HG02981 (cell line): Measurements from ENCODE around the gene EXOC3.
"Not testable (repeated sequence)": the region's sequence is repeated elsewhere in the genome, so short reads cannot be mapped to it uniquely, and the experiment has no call there.

Experiments used
- ATAC-seq: cut with Tn5 transposase; IDR thresholded peaks from one replicate; pipeline ENCODE4 v1.9.1; 2021; ENCODE audit warnings: mild to moderate bottlenecking, moderate library complexity; ENCODE audit not compliant: unreplicated experiment

EXOC3 gene

DNA sequence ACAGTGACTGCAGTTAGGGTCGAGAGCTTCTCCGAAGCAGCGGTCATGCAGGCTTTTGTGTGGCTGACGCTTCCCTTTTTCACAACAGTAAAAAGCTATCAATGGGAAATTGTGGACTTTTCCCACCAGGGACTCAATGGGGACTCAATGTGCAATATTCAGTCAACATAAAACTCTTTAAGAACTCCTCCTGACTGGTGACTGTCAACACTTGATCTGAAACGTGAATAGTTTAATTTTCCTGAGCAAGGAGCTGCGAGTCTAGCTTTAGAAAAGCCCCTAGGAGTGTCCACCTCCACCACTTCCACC, 28.7 kb downstream of the EXOC3 start:
- ATAC-seq = no peak

DNA sequence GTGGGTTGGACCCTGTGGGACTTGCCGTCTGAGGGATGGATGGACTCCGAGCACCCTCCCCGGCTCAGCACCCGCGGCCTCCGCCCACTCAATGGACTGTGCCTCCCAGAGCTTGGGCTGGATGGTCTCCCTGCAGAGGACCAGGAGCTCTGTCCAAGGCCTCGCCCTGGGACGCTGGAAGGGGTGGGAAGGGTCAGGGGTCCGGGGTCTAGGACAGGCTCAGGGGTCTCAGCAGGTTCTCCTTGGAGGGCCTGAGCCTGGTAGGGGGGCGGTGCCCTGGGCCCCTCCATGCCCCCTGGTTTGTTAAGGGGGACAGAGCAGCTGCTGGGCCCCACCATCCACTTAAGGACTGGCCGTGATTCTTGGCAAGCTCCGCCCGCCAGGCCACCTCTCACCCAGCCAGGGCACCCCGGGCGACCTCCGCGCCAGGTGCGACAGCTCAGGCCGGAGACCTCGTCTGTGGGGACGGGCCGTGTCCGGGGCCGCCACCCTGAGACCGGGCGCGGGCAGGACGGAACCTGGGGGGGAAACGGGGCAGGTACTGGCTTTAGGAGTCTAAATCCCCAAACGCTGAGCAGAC, 29.2 kb downstream of the EXOC3 start:
- peak; percentile 16 for ATAC-seq

DNA sequence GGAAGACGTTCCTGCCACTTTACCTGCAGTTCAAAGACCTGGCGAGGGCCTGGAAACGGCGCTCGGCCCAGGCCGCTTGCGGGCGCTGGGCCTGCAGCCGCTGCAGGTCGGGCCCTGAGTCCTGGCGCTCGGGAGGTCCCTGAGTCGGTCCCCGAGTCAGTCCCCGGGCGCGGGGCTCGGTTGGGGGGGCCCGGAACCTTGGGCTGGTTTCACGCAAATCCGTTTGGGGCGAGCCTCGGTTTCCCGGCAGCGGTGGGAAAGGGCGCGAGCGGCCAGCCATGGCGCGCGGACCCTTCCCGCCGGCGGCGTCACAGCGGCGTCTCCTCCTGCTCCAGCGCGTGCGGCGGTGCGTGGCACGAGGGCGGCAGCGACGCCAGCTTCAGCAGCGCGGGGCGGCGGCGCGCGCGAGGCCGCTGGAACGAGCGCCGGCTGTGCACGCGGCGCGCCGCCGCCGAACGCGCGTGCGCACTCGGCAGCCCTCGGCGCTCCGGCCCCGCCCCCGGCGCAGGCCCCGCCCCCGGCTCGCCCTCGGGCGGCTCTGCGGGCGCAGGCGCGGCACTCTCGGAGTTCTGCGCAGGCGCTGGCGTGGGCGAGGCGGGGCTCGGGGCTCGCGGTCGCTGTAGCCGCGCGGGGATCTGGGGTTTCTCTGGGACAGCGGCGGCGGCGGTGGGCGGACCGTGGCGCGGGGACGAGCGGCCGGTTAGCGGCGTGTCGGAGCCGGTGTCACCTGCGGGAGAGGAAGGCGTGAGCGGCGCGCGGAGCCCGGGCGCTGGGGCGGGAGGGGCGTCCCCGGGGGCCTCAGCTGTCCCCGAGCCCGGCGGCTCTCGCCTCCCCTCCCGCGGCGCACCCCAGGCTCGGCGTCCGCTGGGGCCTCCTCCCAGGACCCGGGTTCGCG, 29.9 kb downstream of the EXOC3 start:
- ATAC-seq = peak; percentile 65

DNA sequence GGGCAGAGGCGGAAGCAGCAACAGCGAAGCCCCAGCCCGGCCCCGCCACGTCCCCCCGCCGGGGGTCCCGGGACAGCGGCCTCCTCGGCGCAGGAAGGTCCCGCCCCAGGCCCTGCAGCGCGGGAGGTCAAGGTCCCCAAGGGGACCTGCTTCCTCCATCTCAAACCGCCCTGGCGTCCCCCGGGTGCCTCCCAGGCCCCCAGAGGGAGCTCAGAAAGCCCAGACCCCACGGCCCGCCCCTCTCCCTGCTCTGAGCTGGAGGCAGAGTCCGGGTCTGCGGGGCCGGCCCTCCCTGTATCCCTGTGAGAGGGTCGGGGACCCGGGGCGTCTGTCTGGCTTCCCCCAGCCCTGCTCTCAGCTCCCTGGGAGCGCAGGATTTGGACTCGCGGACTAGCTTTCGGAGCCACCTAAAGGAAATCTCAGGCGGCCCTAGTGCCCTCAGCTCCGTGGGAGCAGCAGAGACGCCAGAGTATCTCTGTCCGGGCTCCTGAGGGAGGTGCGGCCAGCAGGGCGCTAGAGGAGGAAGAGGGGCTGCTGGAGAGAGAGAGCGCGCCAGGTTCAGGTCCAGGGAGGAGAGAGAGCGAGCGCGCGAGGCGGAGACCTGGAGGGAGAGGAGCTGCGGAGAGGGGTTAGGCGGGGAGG, 30.7 kb downstream of the EXOC3 start:
- peak; percentile 22 for ATAC-seq

DNA sequence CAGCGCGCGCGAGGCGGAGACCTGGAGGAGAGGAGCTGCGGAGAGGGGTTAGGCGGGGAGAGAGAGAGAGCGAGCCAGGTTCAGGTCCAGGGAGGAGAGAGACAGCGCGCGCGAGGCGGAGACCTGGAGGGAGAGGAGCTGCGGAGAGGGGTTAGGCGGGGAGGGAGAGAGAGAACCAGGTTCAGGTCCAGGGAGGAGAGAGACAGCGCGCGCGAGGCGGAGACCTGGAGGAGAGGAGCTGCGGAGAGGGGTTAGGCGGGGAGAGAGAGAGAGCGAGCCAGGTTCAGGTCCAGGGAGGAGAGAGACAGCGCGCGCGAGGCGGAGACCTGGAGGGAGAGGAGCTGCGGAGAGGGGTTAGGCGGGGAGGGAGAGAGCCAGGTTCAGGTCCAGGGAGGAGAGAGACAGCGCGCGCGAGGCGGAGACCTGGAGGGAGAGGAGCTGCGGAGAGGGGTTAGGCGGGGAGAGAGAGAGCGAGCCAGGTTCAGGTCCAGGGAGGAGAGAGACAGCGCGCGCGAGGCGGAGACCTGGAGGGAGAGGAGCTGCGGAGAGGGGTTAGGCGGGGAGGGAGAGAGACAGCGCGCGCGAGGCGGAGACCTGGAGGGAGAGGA, 31.4 kb downstream of the EXOC3 start:
- not testable (repeated sequence) for ATAC-seq

DNA sequence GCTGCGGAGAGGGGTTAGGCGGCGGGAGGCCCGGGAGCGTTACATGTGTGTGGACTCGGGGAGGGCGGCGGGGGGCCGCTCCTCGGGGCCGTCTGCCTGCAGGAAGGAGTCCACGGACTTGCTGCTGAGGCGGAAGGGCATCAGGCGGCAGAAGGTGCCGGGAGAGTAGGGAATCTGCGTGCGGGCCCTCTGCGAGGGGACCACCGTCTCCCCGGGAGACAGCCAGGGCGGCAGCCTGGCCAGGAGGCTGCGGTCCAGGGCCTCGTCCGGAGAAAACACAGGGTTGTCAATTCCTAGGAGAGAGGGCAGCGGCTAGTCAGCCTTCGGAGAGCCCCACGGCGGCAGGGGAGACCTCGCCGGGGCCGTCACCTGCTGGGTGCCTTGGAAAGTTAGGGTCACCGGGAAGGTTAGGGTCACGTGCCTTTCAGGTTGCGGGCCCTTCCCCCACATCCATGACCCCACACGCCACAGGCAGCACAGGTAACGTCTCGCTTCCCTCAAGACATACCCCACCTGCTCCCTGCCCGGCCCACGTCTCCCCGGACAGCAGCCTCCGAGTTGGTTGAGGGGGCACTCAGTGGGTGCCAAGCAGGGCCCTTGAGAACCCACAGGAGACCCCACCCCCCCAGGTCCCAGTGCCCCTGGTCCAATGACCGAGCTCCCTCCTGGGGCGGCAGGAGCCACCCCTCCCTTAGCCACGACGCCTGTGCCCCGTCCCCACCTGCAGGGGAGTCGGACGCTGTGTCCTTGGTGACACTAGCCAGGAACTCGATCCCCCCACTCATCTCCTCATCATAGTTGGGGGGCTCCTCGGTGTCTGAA, 32.1 kb downstream of the EXOC3 start:
- no peak for ATAC-seq

DNA sequence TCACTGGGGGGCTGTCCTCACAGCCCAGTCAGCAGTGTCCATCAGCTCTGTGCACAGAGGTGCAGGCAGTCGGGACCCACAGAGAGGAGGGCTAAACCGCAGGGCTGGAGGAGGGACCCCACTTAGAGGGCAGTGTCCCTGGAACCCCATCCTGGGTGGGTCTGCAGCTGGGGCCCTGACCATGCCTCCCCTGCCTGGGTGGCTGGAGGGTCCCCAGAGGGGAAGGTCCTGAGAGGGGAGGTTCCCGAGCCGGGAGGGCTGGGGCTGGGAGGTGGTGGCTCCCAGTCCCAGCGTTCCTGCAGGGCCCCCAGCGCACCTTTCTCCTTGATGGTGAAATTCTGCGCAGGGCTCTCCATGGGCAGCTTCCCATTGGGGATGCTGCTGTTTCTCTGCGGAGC, 32.7 kb downstream of the EXOC3 start:
- ATAC-seq = no peak

DNA sequence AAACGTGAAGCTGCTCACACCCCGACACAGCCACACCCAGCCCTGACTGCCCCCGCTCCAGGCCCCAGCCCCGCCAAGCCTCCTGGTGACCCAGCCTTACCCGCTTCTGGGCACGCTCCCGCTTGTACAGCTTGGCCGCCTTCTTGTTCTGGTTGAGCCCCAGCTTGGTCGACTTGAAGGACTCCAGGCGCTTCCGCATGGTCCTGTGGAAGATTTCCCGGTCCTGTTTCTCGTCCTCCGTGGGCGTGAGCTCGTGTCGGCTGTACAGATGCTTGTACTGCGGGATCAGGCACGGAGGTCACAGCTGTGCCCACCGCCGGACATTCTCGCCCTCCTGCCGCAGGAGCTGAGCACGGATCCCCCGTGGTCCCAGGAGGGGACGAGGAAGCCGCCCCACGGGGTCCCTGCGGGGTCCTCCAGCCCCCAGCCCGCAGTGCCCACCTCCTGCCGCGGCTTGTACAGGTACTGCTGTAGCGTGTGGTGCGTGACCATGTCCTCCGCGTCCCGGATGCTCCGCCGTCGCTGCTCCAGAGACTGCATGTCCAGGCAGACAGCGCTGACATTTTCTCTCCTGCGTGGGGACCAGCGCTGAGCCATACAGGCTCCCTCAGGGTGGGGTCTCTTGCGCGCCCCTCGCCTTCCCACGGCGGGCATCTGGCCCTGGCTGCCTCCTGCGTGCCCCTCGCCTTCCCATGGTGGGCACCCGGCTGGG, 33.3 kb downstream of the EXOC3 start:
- no peak for ATAC-seq

DNA sequence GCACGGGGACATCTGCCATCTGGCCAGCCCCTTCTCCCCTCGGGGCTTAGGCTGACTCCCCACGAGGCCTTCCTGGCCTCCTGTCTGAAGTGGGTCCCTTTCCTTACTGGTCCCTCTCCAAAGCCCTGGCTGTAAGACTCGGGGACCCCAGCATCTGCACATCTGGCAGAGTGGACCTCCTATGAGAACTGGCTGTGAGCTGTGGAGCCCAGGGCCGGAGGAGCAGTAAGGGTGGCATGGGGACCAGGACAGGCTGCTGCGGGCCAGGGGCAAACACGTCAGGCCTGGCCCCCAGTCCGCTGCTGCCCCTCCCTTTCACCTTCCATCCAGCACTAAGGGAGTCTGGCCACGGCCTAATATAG, 33.8 kb downstream of the EXOC3 start:
- no peak for ATAC-seq

DNA sequence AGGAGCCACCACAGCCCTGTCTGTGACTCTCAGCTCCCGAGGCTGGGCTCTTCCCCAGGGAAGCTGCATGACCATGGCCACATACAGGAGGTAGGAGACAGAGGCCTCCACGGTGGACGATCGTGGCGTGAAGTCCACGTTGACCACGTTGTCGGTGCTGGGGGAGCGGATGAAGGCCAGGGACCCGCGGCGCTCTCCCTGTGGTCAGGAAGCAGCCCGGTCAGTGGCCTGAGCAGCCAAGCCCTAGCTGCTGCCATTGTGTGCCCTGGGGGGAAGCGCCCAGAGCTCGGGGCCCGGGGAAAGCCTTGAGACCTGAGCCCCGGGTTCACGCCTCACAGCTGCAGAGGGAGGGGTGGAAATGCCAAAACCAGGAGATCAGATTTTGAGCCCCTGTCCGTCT, 34.3 kb downstream of the EXOC3 start:
- no peak for ATAC-seq

DNA sequence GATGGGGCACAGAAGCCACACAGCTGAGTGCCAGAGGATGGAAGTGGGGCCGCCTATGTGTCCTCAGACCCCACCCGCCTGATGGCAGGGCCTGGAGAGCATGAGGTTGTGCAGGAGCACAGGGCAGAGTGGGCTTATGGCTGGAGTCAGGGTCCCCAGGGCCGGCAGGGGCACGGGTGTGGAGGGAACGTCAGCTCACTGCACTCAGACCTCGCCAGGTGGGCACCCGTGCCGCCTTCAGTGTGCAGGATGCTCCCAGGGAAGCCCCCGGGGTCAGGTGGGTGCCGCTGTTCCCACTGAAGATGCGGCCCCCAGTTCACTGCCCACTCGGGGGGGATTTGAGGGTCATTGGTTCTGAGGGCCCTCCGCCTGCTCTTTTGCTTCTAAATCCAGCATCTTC, 34.9 kb downstream of the EXOC3 start:
- no peak for ATAC-seq

DNA sequence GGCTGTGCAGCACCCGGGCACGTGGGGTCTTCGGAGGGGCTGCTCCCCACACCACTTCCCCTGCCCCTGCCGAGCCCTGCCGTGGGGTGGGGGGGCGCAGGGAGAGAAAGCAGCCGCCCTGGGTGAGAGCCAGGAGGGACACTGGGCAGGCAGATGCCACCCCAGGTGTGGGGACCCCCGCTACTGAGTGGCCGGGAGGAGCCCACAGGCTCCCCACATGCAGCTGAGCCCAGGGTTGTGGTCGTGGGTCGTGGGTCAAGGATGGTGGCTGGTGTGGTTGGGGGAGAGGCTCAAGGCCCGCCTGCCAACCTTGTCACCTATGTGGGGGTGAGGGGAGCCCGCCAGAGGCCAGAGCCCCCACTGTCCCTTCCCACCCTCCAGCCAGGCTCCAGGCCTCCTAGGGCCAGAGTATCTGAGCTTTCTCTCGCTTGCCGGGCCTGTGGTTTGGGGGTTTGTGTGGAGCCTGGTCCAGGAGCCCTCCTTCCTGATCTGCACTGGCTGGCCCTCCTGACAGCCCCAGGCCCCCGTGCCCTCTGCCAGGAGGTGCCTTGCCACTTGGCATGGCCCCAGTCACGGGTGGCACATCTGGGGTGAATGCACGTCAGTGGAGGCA, 35.5 kb downstream of the EXOC3 start:
- ATAC-seq = no peak

DNA sequence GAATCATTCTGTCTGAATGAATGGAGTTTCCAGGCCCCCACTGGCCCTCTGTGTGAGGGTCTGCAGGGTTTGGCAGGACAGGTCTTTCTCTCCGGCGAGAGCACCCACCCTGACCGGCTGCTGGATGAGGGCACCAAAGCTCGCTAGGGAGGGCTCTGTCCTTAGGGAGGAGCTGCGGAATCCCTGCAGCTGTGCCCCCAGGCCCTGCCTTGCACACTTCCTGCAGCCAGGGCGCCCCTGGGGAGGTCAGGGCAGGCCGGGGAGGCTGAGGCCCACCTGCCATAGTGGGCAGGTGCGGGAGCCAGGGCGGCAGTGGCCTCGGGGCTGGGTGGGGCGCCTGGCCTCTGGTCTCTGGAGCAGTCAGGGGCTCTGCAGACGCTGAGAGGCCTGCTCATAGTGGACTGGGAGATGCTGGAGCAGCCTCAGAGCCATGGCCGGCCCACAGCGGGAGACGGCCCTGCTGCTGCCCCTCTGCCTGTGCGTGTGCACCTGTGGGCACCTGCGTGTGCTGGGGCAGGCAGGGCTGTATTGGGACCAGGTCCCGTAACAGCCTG, 36.1 kb downstream of the EXOC3 start:
- no peak for ATAC-seq

DNA sequence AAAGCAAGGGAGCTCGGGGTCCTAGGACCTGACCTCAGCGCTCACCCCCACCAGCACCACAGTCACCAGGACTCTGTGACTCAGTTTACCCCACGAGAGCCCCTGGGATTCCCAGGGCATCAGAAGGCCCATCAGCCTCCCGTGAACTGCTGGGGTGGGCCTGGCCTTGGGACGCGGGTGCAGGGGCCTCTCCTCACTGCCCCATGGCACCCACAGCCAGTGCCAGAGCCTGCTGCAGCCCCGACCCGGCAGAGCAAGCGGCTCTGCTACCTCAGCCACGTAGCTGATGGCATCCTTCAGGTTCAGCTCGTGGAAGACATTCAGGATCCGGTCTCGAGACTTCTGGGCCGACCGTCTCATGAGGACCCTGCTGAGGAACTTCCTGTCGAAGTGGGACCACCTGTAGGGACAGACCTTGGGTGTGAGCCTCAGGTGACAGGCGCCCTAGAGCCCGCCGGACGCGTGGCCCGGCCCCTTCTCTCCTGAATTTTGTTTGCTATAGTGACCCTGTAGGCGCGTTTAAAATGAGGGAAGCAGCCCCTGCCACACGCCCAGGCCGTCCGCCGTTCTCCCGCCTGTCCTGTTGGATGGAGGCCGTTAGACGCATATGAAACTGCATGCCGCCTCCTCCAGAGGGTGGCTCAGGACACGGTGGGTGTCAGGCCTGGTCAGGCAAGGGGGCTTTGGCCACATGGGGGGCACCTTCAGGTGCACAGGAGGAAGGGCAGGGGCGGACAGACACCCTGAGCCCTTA, 36.8 kb downstream of the EXOC3 start:
- ATAC-seq = no peak

DNA sequence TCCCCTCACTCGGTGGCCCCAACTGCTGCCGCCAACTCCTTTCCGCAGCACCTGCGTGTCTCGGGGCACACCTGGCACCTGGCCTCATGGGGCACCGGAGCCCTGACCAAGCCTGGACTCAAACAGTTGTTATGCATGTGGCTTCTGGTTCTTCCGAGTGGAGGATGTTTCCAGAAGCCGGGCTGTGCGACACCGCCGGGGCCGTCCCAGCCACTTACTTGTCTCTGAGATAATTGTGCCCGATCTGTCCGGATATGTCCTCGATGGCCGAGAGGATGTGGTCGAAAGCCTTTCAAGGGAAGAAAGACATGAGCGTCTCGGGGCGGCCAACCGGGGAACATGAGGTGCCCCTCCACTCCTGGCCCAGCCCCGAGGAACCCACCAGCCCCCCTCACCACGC, 38.4 kb downstream of the EXOC3 start:
- ATAC-seq = no peak

DNA sequence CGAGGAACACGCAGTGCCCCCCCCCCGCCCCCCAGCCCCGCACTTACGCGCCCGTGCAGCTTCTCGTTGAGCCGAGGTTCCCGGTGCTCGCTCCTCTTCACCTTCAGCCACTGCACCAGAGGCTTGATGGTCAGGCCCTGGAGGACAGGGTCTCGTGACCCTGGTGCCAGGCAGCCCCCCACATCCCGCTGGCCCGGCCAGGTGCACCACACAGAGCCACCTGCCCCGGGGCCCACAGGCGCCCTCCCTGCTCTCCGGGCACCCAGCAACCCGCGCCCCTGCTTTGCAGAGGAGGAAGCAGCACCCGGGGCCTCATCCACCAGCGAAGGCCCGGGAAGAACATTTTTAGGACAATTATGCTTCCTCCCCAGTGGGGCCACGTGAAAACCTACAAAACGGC, 39.0 kb downstream of the EXOC3 start:
- no peak for ATAC-seq

DNA sequence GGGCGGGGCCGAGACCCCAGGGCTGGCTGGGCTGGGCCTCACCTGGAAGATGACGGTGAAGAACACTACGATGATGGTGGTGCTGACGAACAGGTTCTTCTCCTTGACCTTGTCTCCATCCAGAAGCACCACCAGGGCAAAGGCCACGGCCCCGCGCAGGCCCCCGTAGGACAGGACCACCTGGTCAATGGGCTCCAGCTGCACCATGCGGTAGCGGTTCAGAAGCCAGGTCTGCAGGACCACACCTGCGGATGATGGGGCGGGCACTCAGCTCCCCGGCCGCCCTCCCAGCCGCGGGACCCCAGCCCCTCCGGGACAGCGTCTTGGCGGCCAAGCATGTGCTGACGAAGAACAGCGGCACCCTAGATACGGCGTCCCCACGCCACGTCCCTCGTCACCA, 39.5 kb downstream of the EXOC3 start:
- ATAC-seq = no peak

DNA sequence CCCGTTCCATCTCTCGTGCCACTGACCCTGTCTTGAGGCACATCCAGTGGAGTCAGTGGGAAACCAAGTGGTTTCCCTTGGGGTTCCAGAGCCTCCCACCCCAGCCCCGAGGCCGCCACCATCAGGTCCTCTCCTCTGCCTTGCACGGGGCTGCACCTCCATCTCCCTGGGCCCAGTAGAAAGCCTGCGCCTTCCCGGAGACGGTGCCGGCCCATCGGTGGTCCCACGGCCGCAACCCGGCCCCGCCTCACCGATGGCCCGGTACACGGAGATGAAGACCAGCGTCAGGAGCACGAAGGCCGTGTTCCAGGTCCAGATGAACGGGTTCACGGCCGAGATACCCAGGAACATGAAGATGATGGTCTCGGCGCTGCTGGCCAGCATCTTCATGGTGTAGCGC, 40.0 kb downstream of the EXOC3 start:
- ATAC-seq = no peak
